ENCODE measurements around the gene ARHGAP6. TPM values are rescaled to one million over a fixed set of nuclear protein-coding genes. Genes with fewer than 3 reads are reported as not detected.

Gene ARHGAP6
- total RNA-seq, 1 donor from 2014 or later = 3.1 TPM

DNA sequence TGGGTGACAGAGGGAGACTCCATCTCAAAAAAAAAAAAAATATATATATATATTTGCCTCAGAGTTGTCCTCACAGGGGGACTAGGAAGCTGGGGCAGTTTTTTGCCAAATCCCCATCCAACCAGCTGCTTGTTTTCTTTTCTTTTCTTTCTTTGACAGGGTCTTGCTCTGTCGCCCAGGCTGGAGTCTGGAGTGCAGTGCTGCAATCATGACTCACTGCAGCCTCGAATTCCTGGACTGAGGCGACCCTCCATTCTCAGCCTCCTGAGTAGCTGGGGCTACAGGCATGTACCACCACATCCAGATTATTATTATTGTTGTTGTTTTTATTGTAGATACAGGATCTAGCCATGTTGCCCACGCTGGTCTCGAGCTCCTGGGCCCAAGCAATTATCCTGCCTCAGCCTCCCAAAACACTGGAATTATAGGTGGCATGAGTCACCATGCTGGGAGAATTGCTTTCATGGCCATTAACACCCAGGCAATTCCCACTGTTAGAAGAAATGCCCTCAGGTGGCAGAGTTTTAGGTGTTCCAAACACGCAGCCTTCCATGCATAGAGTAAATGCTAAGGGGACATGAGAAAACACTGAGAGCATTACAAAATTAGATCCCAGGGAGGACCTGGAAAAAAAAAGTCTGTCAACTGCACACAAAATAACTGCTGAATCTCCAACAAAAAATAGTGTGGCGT lies 98.0 kb downstream of the ARHGAP6 start:
- no peak overlapping the region for H3K27ac ChIP-seq (replicated peaks)
- no peak for DNase-seq
- H3K36me3 ChIP-seq = no peaks in the 10 kb centered on the region
- H3K4me1 ChIP-seq = no peaks in the 10 kb centered on the region
- H3K4me3 ChIP-seq = no peak overlapping the region
- H3K27me3 ChIP-seq (ENCODE audit: low read depth) = no peaks in the 10 kb centered on the region
- intact Hi-C loops (cut with micrococcal nuclease) = no loop called here
- no peaks in the 10 kb centered on the region for H3K9me3 ChIP-seq (replicated peaks)
- TF ChIP-seq, protein P1, sequence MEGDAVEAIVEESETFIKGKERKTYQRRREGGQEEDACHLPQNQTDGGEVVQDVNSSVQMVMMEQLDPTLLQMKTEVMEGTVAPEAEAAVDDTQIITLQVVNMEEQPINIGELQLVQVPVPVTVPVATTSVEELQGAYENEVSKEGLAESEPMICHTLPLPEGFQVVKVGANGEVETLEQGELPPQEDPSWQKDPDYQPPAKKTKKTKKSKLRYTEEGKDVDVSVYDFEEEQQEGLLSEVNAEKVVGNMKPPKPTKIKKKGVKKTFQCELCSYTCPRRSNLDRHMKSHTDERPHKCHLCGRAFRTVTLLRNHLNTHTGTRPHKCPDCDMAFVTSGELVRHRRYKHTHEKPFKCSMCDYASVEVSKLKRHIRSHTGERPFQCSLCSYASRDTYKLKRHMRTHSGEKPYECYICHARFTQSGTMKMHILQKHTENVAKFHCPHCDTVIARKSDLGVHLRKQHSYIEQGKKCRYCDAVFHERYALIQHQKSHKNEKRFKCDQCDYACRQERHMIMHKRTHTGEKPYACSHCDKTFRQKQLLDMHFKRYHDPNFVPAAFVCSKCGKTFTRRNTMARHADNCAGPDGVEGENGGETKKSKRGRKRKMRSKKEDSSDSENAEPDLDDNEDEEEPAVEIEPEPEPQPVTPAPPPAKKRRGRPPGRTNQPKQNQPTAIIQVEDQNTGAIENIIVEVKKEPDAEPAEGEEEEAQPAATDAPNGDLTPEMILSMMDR (IDR thresholded peaks at IDR 0.05; ENCODE audit: borderline replicate concordance) = no peak

DNA sequence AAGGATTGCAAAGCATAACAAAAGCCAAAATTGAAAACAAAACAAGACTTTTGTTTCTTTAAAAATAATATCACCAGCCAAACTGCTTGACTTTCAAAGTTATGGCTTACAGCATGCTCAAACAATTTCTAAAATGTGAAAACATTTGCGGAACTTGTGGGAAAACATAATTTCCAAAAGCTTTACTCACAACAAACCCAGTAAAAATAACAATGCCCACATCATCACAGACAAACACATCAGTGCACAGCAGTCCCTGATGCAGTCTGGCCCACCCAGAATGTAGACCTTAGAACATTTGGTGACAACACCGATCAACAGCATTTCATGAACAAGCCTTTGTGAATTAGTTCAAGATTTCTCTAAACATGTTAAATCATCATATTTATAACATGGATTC lies 98.9 kb downstream of the ARHGAP6 start:
- intact Hi-C loops (cut with micrococcal nuclease) = no loop called here

DNA sequence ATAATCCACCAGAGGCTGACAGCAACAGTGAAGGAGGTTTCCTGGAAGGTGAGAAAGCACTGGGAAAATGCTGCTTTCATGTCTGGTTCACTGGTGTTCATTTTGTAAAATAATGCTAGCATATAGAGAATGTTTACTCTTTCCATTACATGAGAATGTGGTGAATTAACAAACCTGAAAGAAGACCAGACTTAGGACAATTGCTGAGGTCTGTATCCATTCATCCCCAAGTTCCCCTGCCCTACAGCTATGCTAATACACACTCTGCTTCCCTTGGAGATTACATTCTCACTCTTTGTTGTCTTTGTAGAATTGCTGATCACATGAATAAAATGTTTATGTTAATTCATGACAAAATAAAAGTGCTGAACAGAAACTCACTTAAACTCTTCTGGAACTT lies 99.5 kb downstream of the ARHGAP6 start:
- TF ChIP-seq, protein P1 (IDR thresholded peaks at IDR 0.05; ENCODE audit: borderline replicate concordance) = no peak
- no peaks in the 10 kb centered on the region for H3K27me3 ChIP-seq (ENCODE audit: low read depth)
- H3K9me3 ChIP-seq (replicated peaks) = no peaks in the 10 kb centered on the region
- no peak for DNase-seq
- no peaks in the 10 kb centered on the region for H3K36me3 ChIP-seq
- H3K4me3 ChIP-seq = no peak overlapping the region
- H3K4me1 ChIP-seq = no peaks in the 10 kb centered on the region
- no peak overlapping the region for H3K27ac ChIP-seq (replicated peaks)
- intact Hi-C loops (cut with micrococcal nuclease) = no loop called here

More for the DNA sequence above, 98.9 kb downstream of the ARHGAP6 start:
- Histone ChIP-seq H3K4me3 (no peak overlapping the region), H3K27me3 (ENCODE audit: low read depth) (no peaks in the 10 kb centered on the region), H3K9me3 (replicated peaks) (no peaks in the 10 kb centered on the region), H3K4me1 (no peaks in the 10 kb centered on the region), H3K36me3 (no peaks in the 10 kb centered on the region), H3K27ac (replicated peaks) (no peak overlapping the region)
- TF ChIP-seq, protein P1 (IDR thresholded peaks at IDR 0.05; ENCODE audit: borderline replicate concordance) = no peak
- DNase-seq = no peak

DNA sequence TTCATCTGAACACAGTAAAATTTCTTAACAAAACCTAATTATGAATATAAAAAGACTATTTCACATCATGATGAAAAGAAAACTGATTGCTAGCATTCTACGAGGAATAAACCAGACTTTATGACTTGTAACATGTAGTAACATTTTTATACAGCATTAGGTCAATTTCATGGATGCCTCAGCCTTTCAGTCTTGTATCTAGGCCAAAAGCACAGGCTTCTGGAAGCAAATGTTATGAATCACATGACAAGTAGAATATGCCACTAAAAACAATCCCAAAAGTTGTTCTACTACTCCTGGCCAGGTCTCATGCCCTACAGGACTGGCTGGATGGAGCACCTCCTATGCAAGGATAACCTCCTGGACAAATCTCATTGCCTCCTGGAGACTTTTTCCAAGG lies 101.2 kb downstream of the ARHGAP6 start:
- Histone ChIP-seq H3K27me3 (ENCODE audit: low read depth) (no peaks in the 10 kb centered on the region), H3K36me3 (no peaks in the 10 kb centered on the region), H3K4me3 (no peak overlapping the region), H3K9me3 (replicated peaks) (no peaks in the 10 kb centered on the region), H3K27ac (replicated peaks) (no peak overlapping the region), H3K4me1 (no peaks in the 10 kb centered on the region)
- intact Hi-C loops (cut with micrococcal nuclease) = no loop called here
- TF ChIP-seq, protein P1 (IDR thresholded peaks at IDR 0.05; ENCODE audit: borderline replicate concordance) = no peak
- DNase-seq = no peak

DNA sequence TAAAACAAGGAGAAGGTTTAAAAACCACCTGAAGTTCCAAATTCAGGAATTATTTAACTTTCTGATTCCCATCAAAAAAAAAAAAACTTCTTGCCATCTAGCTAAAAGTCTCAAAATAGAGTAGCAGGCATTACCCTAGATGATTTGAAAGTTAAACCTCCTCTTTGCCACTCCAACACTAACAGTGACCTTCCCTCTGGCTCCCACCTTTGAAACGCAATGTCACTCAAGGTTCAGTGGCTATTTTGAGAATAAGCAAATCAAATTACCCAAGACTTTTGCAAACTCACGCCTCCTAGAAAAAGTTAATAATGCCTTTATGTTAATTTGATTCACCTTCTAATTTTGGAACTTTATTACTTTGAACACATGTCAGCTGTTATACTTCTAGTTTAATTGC lies 103.2 kb downstream of the ARHGAP6 start:
- no peak overlapping the region for H3K27ac ChIP-seq (replicated peaks)
- H3K27me3 ChIP-seq (ENCODE audit: low read depth) = no peaks in the 10 kb centered on the region
- TF ChIP-seq, protein P1 (IDR thresholded peaks at IDR 0.05; ENCODE audit: borderline replicate concordance) = no peak
- H3K36me3 ChIP-seq = no peaks in the 10 kb centered on the region
- no peak for DNase-seq
- intact Hi-C loops (cut with micrococcal nuclease) = no loop called here
- H3K9me3 ChIP-seq (replicated peaks) = no peaks in the 10 kb centered on the region
- no peak overlapping the region for H3K4me3 ChIP-seq
- H3K4me1 ChIP-seq = no peaks in the 10 kb centered on the region
